ENCODE results near the gene AFF2. TPM values are rescaled to one million over a fixed set of nuclear protein-coding genes. Genes with fewer than 3 reads are reported as not detected.
"Not testable (repeated sequence)": the region's sequence is repeated elsewhere in the genome, so short reads cannot be mapped to it uniquely, and the experiment has no call there.

The AFF2 gene
- total RNA-seq, 1 donor from 2014 or later: 0.06 TPM

DNA sequence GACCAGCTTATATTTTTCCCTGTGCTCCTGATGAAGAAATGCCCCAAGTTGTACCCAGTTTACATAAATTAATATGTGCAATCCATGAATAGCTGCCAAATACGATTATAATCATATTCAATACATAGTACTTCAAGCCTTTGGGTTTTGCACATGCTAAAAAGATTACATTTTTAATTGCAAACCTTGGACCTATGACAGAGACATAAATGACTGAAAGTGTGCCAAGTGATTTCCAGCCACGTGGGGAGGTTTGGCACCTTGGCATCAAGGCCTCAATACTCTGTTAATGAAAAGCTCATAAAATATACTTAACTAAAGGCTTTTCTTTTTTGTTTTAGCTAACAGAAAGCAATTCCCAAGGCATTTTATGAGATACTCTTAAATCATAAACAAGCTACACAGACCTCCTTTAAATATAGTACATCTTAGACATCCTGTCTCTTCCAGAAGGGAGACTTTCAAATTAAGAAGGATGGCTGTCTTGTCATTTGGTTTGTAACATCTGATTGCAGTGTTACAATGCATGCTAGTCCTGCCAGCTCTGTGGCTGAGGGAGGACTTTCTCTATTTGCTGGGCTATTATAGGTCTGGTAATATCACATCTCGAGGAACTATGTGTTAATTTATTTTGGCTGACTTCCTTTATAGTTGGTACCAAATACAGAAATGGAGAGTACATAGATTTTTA is 404.1 kb downstream of the AFF2 start:
- DNase-seq (ENCODE audit: low read depth): no peak
- H3K4me3 ChIP-seq (ENCODE audit: low read depth, low read length): no peak overlapping the region
- TF ChIP-seq, protein P1, sequence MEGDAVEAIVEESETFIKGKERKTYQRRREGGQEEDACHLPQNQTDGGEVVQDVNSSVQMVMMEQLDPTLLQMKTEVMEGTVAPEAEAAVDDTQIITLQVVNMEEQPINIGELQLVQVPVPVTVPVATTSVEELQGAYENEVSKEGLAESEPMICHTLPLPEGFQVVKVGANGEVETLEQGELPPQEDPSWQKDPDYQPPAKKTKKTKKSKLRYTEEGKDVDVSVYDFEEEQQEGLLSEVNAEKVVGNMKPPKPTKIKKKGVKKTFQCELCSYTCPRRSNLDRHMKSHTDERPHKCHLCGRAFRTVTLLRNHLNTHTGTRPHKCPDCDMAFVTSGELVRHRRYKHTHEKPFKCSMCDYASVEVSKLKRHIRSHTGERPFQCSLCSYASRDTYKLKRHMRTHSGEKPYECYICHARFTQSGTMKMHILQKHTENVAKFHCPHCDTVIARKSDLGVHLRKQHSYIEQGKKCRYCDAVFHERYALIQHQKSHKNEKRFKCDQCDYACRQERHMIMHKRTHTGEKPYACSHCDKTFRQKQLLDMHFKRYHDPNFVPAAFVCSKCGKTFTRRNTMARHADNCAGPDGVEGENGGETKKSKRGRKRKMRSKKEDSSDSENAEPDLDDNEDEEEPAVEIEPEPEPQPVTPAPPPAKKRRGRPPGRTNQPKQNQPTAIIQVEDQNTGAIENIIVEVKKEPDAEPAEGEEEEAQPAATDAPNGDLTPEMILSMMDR (conservative IDR thresholded peaks at IDR 0.05; ENCODE audit: low read depth, low read length): no peak

DNA sequence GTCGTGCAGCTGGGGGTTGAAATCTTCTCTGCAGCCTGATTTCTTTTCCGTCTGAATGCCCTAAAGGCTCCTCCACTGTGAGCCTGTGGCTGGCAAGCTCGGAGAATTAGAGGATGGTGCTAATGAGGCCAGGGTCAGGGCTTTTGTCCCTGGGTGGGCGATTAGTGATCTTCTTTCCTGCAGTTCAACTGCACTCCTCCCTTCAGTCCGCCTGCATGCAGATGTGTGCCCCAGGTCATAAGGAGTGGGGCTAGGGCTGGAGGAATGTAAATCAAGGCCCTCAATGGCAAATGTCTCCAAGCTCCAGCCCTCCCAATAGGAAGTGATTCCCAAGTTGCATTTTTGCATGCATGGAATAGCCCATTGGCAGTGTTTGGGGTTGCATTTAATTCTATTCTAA is 405.0 kb downstream of the AFF2 start:
- H3K4me3 ChIP-seq (ENCODE audit: low read depth, low read length): no peak overlapping the region
- TF ChIP-seq, protein P1 (conservative IDR thresholded peaks at IDR 0.05; ENCODE audit: low read depth, low read length): no peak

DNA sequence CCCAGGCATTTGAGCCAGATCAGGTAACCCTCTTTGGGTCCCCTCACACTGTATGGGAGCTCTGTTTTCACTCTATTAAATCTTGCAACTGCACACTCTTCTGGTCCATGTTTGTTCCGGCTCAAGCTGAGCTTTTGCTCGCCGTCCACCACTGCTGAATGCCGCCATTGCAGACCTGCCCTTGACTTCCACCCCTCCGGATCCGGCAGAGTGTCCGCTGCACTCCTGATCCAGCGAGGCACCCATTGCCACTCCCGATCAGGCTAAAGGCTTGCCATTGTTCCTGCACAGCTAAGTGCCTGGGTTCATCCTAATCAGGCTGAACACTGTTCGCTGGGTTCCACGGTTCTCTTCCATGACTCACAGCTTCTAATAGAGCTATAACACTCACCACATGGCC is 406.2 kb downstream of the AFF2 start:
- not testable (repeated sequence) for DNase-seq (ENCODE audit: low read depth); H3K4me3 ChIP-seq (ENCODE audit: low read depth, low read length)

More for the DNA sequence above, 405.0 kb downstream of the AFF2 start:
- no peak for DNase-seq (ENCODE audit: low read depth)

DNA sequence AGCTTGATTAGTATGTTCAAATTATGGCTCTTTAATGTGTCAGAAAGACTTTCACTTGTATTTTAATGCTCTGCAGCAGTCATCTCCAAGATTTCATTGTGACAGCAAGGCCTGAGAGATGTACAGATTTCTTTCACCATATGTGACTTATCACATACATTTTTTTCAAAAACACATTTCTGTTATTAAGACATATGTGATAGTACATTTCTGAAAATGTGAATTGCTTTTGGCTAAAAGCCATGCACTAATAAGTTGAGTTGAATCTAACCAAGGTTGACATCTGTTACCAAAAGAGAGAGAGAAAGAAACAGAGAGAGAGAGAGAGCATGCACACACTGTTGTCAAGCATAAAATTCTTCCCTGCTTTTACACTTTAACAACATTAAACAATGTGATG is 409.3 kb downstream of the AFF2 start:
- TF ChIP-seq, protein P1 (conservative IDR thresholded peaks at IDR 0.05; ENCODE audit: low read depth, low read length): no peak
- H3K4me3 ChIP-seq (ENCODE audit: low read depth, low read length): no peak overlapping the region
- DNase-seq (ENCODE audit: low read depth): no peak

DNA sequence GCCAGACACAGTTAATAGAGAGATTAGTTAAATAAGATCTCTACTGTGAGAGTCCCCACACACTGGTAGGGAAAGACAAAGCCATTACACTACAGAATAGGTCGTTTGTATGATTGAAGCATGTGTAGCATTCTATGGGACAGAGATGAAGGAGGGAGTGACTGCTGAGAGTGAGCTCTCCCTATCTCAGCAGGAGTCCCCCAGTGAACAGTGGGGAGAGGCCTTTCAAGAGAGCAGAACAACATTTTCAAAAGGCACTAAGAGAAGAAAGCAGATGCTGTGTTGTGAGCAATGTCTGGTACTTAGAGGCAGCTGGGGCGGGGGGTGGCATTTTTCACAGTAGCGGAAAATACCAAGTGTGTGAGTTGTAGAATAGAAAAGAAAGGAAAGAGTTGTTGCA is 413.6 kb downstream of the AFF2 start:
- no peak for DNase-seq (ENCODE audit: low read depth)
- TF ChIP-seq, protein P1 (conservative IDR thresholded peaks at IDR 0.05; ENCODE audit: low read depth, low read length): no peak
- H3K4me3 ChIP-seq (ENCODE audit: low read depth, low read length): no peak overlapping the region

DNA sequence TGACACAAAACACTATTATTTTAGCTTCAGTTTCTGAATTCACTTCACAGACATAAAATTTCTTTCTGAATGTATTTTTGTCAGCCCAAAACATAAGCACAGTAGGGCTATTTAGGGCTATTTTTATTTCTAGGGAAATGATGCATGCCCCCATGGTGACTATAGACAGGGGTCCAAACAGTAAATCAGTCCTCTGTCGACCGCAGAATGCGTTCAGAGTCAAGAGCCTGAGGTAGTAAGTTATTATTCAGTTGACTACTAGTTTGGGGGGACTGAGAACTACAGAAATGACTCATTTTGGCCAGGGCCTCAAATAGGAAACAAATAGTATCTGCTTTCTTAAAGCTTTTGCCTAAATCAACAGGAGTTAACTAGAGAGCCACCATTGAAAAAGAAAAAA is 414.4 kb downstream of the AFF2 start:
- TF ChIP-seq, protein P1 (conservative IDR thresholded peaks at IDR 0.05; ENCODE audit: low read depth, low read length): no peak
- H3K4me3 ChIP-seq (ENCODE audit: low read depth, low read length): no peak overlapping the region
- DNase-seq (ENCODE audit: low read depth): no peak

DNA sequence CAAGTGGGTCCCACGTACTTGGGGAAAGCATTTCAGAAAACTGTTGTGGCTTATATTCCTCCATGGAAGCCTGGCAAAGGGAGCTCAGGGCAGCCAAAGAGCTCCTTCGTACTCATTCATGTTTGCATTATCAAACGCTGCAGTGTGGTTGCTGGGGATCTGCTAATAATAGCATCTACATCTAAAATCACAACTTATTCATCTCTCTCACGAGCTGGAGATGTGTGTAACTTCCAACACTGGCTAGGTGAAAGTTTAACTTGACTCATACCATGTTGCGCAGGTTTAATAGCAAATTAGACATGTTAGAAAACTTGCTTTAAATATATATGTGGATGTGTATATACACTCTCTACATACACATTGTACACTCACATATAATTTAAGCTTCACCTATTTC is 415.1 kb downstream of the AFF2 start:
- TF ChIP-seq, protein P1 (conservative IDR thresholded peaks at IDR 0.05; ENCODE audit: low read depth, low read length): no peak
- DNase-seq (ENCODE audit: low read depth): no peak

More for the DNA sequence above, 415.1 kb downstream of the AFF2 start:
- no peak overlapping the region for H3K4me3 ChIP-seq (ENCODE audit: low read depth, low read length)

All from epithelial cell of proximal tubule (primary cell).